ENCODE data around the gene CELA2A.
"Not testable (repeated sequence)": the region's sequence is repeated elsewhere in the genome, so short reads cannot be mapped to it uniquely, and the experiment has no call there.

The CELA2A gene

GRCh38 chr1:15513919-15514318 lies 57.4 kb downstream of the CELA2A start:
- TF ChIP-seq POLR2A (IDR thresholded peaks at IDR 0.05; ENCODE audit: low read depth, low read length) (no peak), PAX5 (IDR thresholded peaks at IDR 0.05; ENCODE audit: insufficient read depth, low read length, severe bottlenecking) (no peak), SPI1 (IDR thresholded peaks at IDR 0.05; ENCODE audit: low read depth, low read length) (no peak), POLR2AphosphoS5 (IDR thresholded peaks at IDR 0.05; ENCODE audit: low read depth, low read length) (no peak), POU2F2 (IDR thresholded peaks at IDR 0.05; ENCODE audit: low read depth, low read length) (no peak), TAF1 (IDR thresholded peaks at IDR 0.05; ENCODE audit: low read depth, low read length) (no peak)
- DNase-seq (ENCODE audit: insufficient read length, low spot score), result no peak
- no peak for FAIRE-seq

- FAIRE-seq, result peak; percentile 31
Measured at GRCh38 chr1:15514557-15514956, 58.0 kb downstream of the CELA2A start.

GRCh38 chr1:15515022-15515663 lies 58.6 kb downstream of the CELA2A start:
- TF ChIP-seq SPI1 (IDR thresholded peaks at IDR 0.05; ENCODE audit: low read depth, low read length) (peak; percentile 82), POLR2A (IDR thresholded peaks at IDR 0.05; ENCODE audit: low read depth, low read length) (no peak), POLR2AphosphoS5 (IDR thresholded peaks at IDR 0.05; ENCODE audit: low read depth, low read length) (no peak), PAX5 (IDR thresholded peaks at IDR 0.05; ENCODE audit: insufficient read depth, low read length, severe bottlenecking) (no peak)
- DNase-seq (ENCODE audit: insufficient read length, low spot score), result no peak
- FAIRE-seq, result peak; percentile 43

More at GRCh38 chr1:15514557-15514956, 58.0 kb downstream of the CELA2A start:
- DNase-seq (ENCODE audit: insufficient read length, low spot score), result not testable (repeated sequence)

GRCh38 chr1:15519625-15520024 lies 63.1 kb downstream of the CELA2A start:
- FAIRE-seq (no peak), DNase-seq (ENCODE audit: insufficient read length, low spot score) (no peak)
- TF ChIP-seq SPI1 (IDR thresholded peaks at IDR 0.05; ENCODE audit: low read depth, low read length) (no peak), POLR2A (IDR thresholded peaks at IDR 0.05; ENCODE audit: low read depth, low read length) (no peak), PAX5 (IDR thresholded peaks at IDR 0.05; ENCODE audit: insufficient read depth, low read length, severe bottlenecking) (no peak), TAF1 (IDR thresholded peaks at IDR 0.05; ENCODE audit: low read depth, low read length) (no peak), POLR2AphosphoS5 (IDR thresholded peaks at IDR 0.05; ENCODE audit: low read depth, low read length) (no peak), POU2F2 (IDR thresholded peaks at IDR 0.05; ENCODE audit: low read depth, low read length) (no peak)

GRCh38 chr1:15521206-15521906 lies 64.8 kb downstream of the CELA2A start:
- not testable (repeated sequence) for FAIRE-seq; DNase-seq (ENCODE audit: insufficient read length, low spot score)
